Ramos (cell line): Measurements from ENCODE around the gene LCN6.

Source experiments
- in situ Hi-C: fragments of 300-500 bp; cut with MboI; formaldehyde crosslinking; loops from one replicate; pipeline ENCODE4 v1.14.3; 2022; ENCODE audit warnings: low sequenced_read_pairs; ENCODE audit not compliant: unreplicated experiment

LCN6 gene

DNA sequence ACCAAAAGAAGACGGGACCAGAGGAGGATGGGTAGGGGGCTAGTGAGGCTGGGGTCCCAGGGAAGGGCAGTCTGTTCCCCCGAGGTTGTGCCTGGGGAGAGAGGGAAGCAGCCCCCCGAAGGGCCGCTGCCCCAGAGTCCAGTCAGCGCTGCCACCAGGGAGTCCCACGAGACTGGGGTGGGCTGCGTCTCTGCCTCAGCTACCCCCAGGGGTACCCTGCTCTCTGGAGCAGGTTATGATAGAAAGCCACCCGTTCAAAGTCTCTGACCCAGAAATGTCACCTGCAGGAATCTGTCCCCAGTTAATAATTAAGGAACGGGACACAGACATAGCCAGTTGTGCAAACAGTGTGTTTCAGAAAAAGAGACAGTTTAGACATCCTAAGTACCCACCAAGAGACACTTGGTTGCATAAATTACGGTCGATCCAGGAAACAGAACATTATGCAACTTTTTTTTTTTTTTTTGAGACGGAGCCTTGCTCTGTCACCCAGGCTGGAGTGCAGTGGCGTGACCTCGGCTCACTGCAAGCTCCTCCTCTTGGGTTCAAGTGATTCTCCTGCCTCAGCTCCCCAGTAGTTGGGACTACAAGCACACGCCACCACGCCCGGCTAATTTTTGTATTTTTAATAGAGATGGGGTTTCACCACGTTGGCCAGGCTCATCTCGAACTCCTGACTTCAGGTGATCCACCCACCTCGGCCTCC, 50.4 kb downstream of the LCN6 start:
- in situ Hi-C loops = no loop called here

DNA sequence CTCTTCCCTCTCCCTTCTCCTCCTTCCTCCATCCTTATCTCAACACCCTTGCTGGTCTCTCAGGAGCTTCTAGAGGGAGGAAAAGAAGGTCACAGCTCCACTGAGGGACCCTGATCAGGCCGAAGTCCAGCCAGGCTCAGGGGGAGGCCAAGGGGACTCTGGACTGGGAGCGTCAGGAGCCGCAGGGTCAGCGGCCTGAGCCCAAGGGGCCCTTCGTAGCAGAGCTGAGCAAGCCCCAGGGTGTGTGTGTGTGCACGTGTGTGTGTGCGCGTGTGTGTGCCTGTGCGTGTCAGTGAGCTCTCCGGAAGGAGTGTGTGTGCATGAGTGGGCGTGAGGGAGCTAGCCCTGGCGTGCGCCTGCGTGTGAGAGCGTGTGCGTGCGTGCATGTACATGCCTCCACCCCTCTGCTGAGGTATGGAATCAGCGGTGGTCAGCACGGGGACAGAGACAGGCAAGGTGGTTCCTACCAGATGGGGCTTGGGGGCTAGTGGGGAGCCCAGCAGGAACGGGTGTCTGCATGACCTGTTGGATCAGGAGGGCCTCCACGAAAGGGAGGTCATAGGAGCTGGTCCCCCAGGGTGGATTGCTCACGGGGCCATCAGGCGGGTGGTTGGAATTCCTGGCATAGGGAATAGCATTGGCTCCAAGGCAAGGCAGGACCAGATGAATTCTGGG, 51.0 kb downstream of the LCN6 start:
- in situ Hi-C loops = no loop called here

- in situ Hi-C loops = no loop called here
Observed at GRCh38 chr9:136696502-136696901, 51.8 kb downstream of the LCN6 start.

DNA sequence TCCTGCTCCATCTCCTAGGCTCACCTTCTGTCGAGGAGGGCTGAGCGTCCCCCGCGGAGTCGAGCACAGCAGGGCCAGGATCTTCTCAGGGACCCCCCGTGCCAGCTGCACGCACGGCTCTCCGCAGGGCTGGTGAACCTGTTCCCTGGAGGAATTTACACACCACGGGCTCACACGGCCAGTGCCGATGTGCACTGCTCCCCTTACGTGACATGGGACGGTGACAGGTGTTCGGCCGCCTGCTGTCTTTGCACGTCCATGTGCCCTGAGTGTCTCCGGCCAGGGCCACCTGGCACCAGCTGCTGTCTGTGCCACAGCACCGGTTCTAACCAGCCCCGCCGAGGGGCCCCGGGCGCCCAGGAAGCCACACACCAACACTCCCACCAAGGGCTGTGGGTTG, 52.4 kb downstream of the LCN6 start:
- in situ Hi-C loops = no loop called here

- in situ Hi-C loops = no loop called here
Observed at GRCh38 chr9:136695435-136695895, 52.9 kb downstream of the LCN6 start.

GRCh38 chr9:136694872-136695247, 53.5 kb downstream of the LCN6 start:
- in situ Hi-C loops = no loop called here

GRCh38 chr9:136694163-136694871, 54.0 kb downstream of the LCN6 start:
- in situ Hi-C loops = no loop called here
